HEK293 (cell line): Measurements from ENCODE around the gene CLCN2.

Experiments used
- CTCF ChIA-PET: fragments of 350-600 bp; formaldehyde crosslinking; extraction: SDS; loops from one replicate; lab custom pipeline; 2021; ENCODE audit warnings: antibody characterized with exemption; lab: Yijun Ruan, JAX
- POLR2A ChIA-PET: fragments of 300-600 bp; formaldehyde crosslinking; extraction: SDS; loops from one replicate; lab custom pipeline; 2020; ENCODE audit warnings: antibody characterized with exemption, inconsistent platforms; lab: Yijun Ruan, JAX
- H3K27ac ChIP-seq: fragments of 200-500 bp; sonication (Bioruptor generic); 2 replicates; pipeline ENCODE4 v1.5.1; 2014; ENCODE audit warnings: low read depth, low read length, control low read depth, inconsistent platforms; ENCODE audit errors: extremely low read depth
- H3K36me3 ChIP-seq, 2 experiments: fragments of 200-500 bp in 1 of 2; sonication (Bioruptor generic) in 1 of 2; 1 replicate in 1 of 2; 2 replicates in 1 of 2; pipeline ENCODE4 v1.5.1; 2014 to 2017; ENCODE audit warnings: inconsistent platforms in 2 of 2, low read length in 2 of 2; ENCODE audit not compliant: control insufficient read depth in 2 of 2, insufficient read depth in 1 of 2
- H3K4me1 ChIP-seq: fragments of 200-500 bp; sonication (Bioruptor generic); 2 replicates; pipeline ENCODE4 v1.5.1; 2014; ENCODE audit warnings: mild to moderate bottlenecking, low read length, inconsistent platforms; ENCODE audit not compliant: control insufficient read depth, insufficient read depth
- H3K4me3 ChIP-seq: 2 replicates; pipeline ENCODE4 v1.5.1; 2011; ENCODE audit warnings: low read depth, mild to moderate bottlenecking, control low read depth, low read length, moderate library complexity
- H3K9me3 ChIP-seq: fragments of 200-500 bp; sonication (Bioruptor generic); 2 replicates; pipeline ENCODE4 v1.5.1; 2014; ENCODE audit warnings: low read depth, low read length, inconsistent platforms; ENCODE audit not compliant: control insufficient read depth, insufficient read depth
- GLIS1 ChIP-seq: fragments of 450-650 bp; formaldehyde crosslinking; IDR thresholded peaks from 2 replicates; pipeline ENCODE4 v1.5.1; 2016; ENCODE audit warnings: missing biosample characterization, missing genetic modification characterization
- KLF1 ChIP-seq: fragments of 450-650 bp; formaldehyde crosslinking; IDR thresholded peaks from 2 replicates; pipeline ENCODE4 v1.5.1; 2016; ENCODE audit warnings: missing biosample characterization, missing genetic modification characterization
- KLF8 ChIP-seq: fragments of 450-650 bp; formaldehyde crosslinking; IDR thresholded peaks from 2 replicates; pipeline ENCODE4 v1.5.1; 2016; ENCODE audit warnings: missing biosample characterization, missing genetic modification characterization
- PATZ1 ChIP-seq: fragments of 450-650 bp; formaldehyde crosslinking; IDR thresholded peaks from 2 replicates; pipeline ENCODE4 v1.5.1; 2016; ENCODE audit warnings: missing biosample characterization, missing genetic modification characterization
- PRDM2 ChIP-seq: fragments of 450-650 bp; formaldehyde crosslinking; IDR thresholded peaks from 2 replicates; pipeline ENCODE4 v1.5.1; 2016; ENCODE audit warnings: missing biosample characterization, missing genetic modification characterization, borderline replicate concordance
- PRDM6 ChIP-seq: fragments of 450-650 bp; formaldehyde crosslinking; IDR thresholded peaks from 2 replicates; pipeline ENCODE4 v1.5.1; 2017; ENCODE audit warnings: missing biosample characterization, missing genetic modification characterization
- RBAK ChIP-seq: fragments of 450-650 bp; formaldehyde crosslinking; IDR thresholded peaks from 2 replicates; pipeline ENCODE4 v1.5.1; 2016; ENCODE audit warnings: missing biosample characterization, missing genetic modification characterization
- REPIN1 ChIP-seq: fragments of 450-650 bp; formaldehyde crosslinking; IDR thresholded peaks from 2 replicates; pipeline ENCODE4 v1.5.1; 2017; ENCODE audit warnings: missing biosample characterization, missing genetic modification characterization, low read depth
- ZFP41 ChIP-seq: fragments of 450-650 bp; formaldehyde crosslinking; IDR thresholded peaks from 2 replicates; pipeline ENCODE4 v1.5.1; 2016; ENCODE audit warnings: missing biosample characterization, missing genetic modification characterization, borderline replicate concordance
- ZIC2 ChIP-seq: fragments of 450-650 bp; formaldehyde crosslinking; IDR thresholded peaks from 2 replicates; pipeline ENCODE4 v1.5.1; 2016; ENCODE audit warnings: missing biosample characterization, missing genetic modification characterization
- ZNF132 ChIP-seq: fragments of 450-650 bp; formaldehyde crosslinking; IDR thresholded peaks from 2 replicates; pipeline ENCODE4 v1.5.1; 2017; ENCODE audit warnings: missing biosample characterization, missing genetic modification characterization, borderline replicate concordance
- ZNF398 ChIP-seq: fragments of 450-650 bp; formaldehyde crosslinking; IDR thresholded peaks from 2 replicates; pipeline ENCODE4 v1.5.1; 2017; ENCODE audit warnings: missing biosample characterization, missing genetic modification characterization
- ZNF433 ChIP-seq: fragments of 450-650 bp; formaldehyde crosslinking; IDR thresholded peaks from 2 replicates; pipeline ENCODE4 v1.5.1; 2016; ENCODE audit warnings: missing biosample characterization, missing genetic modification characterization, low read depth
- ZNF529 ChIP-seq: fragments of 450-650 bp; formaldehyde crosslinking; IDR thresholded peaks from 2 replicates; pipeline ENCODE4 v1.5.1; 2017; ENCODE audit warnings: missing genetic modification characterization, missing biosample characterization; ENCODE audit not compliant: insufficient replicate concordance
- ZNF600 ChIP-seq: fragments of 450-650 bp; formaldehyde crosslinking; IDR thresholded peaks from 2 replicates; pipeline ENCODE4 v1.5.1; 2016; ENCODE audit warnings: missing biosample characterization, missing genetic modification characterization
- TF ChIP-seq, protein P1 (sequence below): fragments of 450-650 bp; formaldehyde crosslinking; IDR thresholded peaks from 2 replicates; pipeline ENCODE4 v1.5.1; 2016; ENCODE audit warnings: missing biosample characterization, missing genetic modification characterization
- TF ChIP-seq, protein P2 (sequence below): fragments of 450-650 bp; IDR thresholded peaks from 2 replicates; pipeline ENCODE4 v1.5.1; 2018; ENCODE audit warnings: missing biosample characterization, mild to moderate bottlenecking, missing genetic modification characterization

The CLCN2 gene

DNA sequence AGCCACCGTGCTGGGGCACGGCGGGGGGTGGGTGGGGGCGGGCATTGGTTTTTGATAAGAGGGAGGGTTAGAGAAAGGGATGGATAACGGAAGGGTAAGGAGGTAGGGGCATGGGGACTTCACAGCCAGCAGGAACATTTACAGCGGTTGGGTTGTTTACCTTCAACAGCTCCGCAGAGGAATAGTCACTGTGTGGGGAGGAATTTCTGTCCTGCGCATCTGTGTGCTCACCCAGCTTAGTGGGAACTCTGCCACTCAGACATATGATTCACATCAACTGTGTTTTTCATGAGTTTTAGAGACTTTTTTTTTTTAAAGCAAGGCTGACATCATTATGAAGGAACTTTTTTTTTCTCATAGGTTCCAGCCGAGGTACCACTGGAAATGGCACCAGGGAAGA, 38.0 kb upstream of the CLCN2 start:
- H3K4me3 ChIP-seq, result no peak overlapping the region
- H3K9me3 ChIP-seq, result no peaks in the 10 kb centered on the region
- ChIA-PET POLR2A (interaction anchor here (0.6 kb wide), 2 partner anchors 15 to 1732 kb away, joined by 3 read pairs; no protein-coding TSS in a partner anchor), CTCF (interaction anchor here (2.5 kb wide), 1 partner anchor 28 kb away, joined by 10 read pairs; no protein-coding TSS in a partner anchor)
- no peaks in the 10 kb centered on the region for H3K4me1 ChIP-seq
- H3K36me3 ChIP-seq, result no peaks in the 10 kb centered on the region
- TF ChIP-seq GLIS1, result 0 out of 2 replicates have a peak, but pooled peaks have one; percentile 24
- TF ChIP-seq ZIC2, result 0 out of 2 replicates have a peak, but pooled peaks have one; percentile 30
- TF ChIP-seq RBAK (tag by site-specific recombination), result no peak
- no peak for TF ChIP-seq KLF1 (tag by site-specific recombination)
- TF ChIP-seq PRDM6 (tag by site-specific recombination), result peak; percentile 64
- TF ChIP-seq KLF8 (tag by site-specific recombination), result no peak
- TF ChIP-seq ZFP41 (tag by site-specific recombination), result no peak
- peak; percentile 29; the same call in 1 of the 2 replicates for TF ChIP-seq ZNF398
- no peak for TF ChIP-seq ZNF529
- no peak for TF ChIP-seq ZNF433 (tag by site-specific recombination)
- TF ChIP-seq, protein P1, sequence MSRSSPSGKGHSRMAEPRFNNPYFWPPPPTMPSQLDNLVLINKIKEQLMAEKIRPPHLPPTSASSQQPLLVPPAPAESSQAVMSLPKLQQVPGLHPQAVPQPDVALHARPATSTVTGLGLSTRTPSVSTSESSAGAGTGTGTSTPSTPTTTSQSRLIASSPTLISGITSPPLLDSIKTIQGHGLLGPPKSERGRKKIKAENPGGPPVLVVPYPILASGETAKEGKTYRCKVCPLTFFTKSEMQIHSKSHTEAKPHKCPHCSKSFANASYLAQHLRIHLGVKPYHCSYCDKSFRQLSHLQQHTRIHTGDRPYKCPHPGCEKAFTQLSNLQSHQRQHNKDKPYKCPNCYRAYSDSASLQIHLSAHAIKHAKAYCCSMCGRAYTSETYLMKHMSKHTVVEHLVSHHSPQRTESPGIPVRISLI (tag by site-specific recombination), result peak; percentile 75
- TF ChIP-seq REPIN1 (tag by site-specific recombination), result no peak
- TF ChIP-seq ZNF132 (tag by site-specific recombination), result no peak
- no peak for TF ChIP-seq PATZ1 (tag by site-specific recombination)
- 0 out of 2 replicates have a peak, but pooled peaks have one; percentile 23 for TF ChIP-seq ZNF600
- H3K27ac ChIP-seq, result no peak overlapping the region

GRCh38 chr3:184395320-184395660, 33.9 kb upstream of the CLCN2 start:
- POLR2A ChIA-PET, result no interaction called here
- Histone ChIP-seq H3K4me3 (no peak overlapping the region), H3K27ac (no peak overlapping the region), H3K36me3 (no peaks in the 10 kb centered on the region), H3K4me1 (no peaks in the 10 kb centered on the region), H3K9me3 (no peaks in the 10 kb centered on the region)
- CTCF ChIA-PET, result interaction anchor here (0.8 to 1.1 kb wide), 2 partner anchors 24 to 66 kb away, joined by 3 to 4 read pairs; no protein-coding TSS in a partner anchor
- no peak for TF ChIP-seq PRDM2 (tag by site-specific recombination)
- TF ChIP-seq, protein P2, sequence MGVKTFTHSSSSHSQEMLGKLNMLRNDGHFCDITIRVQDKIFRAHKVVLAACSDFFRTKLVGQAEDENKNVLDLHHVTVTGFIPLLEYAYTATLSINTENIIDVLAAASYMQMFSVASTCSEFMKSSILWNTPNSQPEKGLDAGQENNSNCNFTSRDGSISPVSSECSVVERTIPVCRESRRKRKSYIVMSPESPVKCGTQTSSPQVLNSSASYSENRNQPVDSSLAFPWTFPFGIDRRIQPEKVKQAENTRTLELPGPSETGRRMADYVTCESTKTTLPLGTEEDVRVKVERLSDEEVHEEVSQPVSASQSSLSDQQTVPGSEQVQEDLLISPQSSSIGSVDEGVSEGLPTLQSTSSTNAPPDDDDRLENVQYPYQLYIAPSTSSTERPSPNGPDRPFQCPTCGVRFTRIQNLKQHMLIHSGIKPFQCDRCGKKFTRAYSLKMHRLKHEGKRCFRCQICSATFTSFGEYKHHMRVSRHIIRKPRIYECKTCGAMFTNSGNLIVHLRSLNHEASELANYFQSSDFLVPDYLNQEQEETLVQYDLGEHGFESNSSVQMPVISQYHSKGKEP (tag by site-specific recombination), result no peak
